Mucosa of rectum (tissue), 2 donors: ENCODE data around the gene SNED1.

Experiments used
- H3K27ac ChIP-seq, 2 donors: one replicate each; pipeline ENCODE4 v1.7.0; 2013; ENCODE audit warnings: inconsistent platforms in 2 of 2, low read depth in 2 of 2, low read length in 2 of 2
- H3K27me3 ChIP-seq, 2 donors: one replicate each; pipeline ENCODE4 v1.7.0; 2013; ENCODE audit warnings: low read length in 2 of 2; ENCODE audit not compliant: control insufficient read depth in 2 of 2, insufficient read depth in 2 of 2
- H3K36me3 ChIP-seq, 2 donors: one replicate each; pipeline ENCODE4 v1.7.0; 2013; ENCODE audit warnings: low read length in 2 of 2; ENCODE audit not compliant: control insufficient read depth in 2 of 2, insufficient read depth in 2 of 2
- H3K4me1 ChIP-seq, 2 donors: one replicate each; pipeline ENCODE4 v1.7.0; 2013; ENCODE audit warnings: low read length in 2 of 2, mild to moderate bottlenecking in 1 of 2; ENCODE audit not compliant: control insufficient read depth in 2 of 2, insufficient read depth in 2 of 2
- H3K4me3 ChIP-seq, 2 donors: one replicate each; pipeline ENCODE4 v1.7.0; 2013; ENCODE audit warnings: low read length in 2 of 2
- H3K9ac ChIP-seq, 2 donors: one replicate each; pipeline ENCODE4 v1.7.0; 2013; ENCODE audit warnings: low read length in 2 of 2, low read depth in 1 of 2, mild to moderate bottlenecking in 1 of 2
- H3K9me3 ChIP-seq, 2 donors: one replicate each; pipeline ENCODE4 v1.7.0; 2013; ENCODE audit warnings: low read length in 2 of 2; ENCODE audit not compliant: control insufficient read depth in 2 of 2
- donor health status: healthy.
- donor health status: Normal muscosa, but diverticular disease.

Gene SNED1

GRCh38 chr2:241068942-241069810 is 70.8 kb downstream of the SNED1 start:
- Histone ChIP-seq H3K36me3 (peaks cover 2 to 8% of the 10 kb centered on the region in 2 donors), H3K27ac (no peak overlapping the region), H3K9ac (no peak overlapping the region), H3K9me3 (no peaks in the 10 kb centered on the region), H3K27me3 (no peaks in the 10 kb centered on the region), H3K4me3 (no peak overlapping the region), H3K4me1 (peaks cover 0 to 2% of the 10 kb centered on the region in 2 donors)

DNA sequence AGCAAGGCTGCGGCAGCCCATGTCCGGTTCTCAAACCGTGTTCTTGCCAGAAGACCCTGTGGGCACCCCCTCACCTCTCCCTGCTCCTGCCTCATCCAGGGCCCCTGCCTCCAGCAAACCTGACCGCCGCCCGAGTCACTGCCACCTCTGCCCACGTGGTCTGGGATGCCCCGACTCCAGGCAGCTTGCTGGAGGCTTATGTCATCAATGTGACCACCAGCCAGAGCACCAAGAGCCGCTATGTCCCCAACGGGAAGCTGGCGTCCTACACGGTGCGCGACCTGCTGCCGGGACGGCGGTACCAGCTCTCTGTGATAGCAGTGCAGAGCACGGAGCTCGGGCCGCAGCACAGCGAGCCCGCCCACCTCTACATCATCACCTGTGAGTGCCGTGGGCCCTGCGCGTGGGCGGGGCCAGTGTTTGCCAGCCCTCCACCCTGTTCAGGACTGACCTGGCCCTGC is 71.4 kb downstream of the SNED1 start:
- Histone ChIP-seq H3K36me3 (peaks cover 2 to 11% of the 10 kb centered on the region in 2 donors), H3K9me3 (no peaks in the 10 kb centered on the region), H3K27me3 (no peaks in the 10 kb centered on the region), H3K4me1 (no peaks in the 10 kb centered on the region), H3K27ac (no peak overlapping the region), H3K9ac (no peak overlapping the region), H3K4me3 (no peak overlapping the region)

DNA sequence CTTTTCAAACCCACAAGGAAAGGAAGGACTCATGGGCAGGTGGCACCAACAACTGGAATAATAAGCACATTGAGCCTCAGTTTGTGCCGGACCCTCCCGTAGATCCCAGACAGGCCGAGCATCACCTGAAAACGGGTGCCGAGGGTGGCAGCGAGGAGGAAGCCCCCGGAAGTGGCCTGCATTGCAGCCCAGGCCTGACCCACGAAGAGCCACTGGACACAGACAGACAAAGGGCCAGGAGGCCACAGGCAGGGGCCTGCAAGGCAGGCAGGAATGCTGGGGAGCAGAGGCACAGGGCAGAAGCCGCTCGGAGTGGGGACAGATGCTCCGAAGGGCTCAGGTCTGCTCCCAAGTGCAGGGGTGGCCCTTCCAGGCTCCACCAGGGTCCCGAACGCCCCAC is 71.9 kb downstream of the SNED1 start:
- H3K9me3 ChIP-seq = no peaks in the 10 kb centered on the region
- H3K4me3 ChIP-seq = no peak overlapping the region
- H3K4me1 ChIP-seq = no peaks in the 10 kb centered on the region
- H3K36me3 ChIP-seq = peaks cover 7 to 11% of the 10 kb centered on the region in 2 donors
- H3K9ac ChIP-seq = no peak overlapping the region
- H3K27me3 ChIP-seq = no peaks in the 10 kb centered on the region
- H3K27ac ChIP-seq = no peak overlapping the region

- peaks cover 7 to 11% of the 10 kb centered on the region in 2 donors for H3K36me3 ChIP-seq
- no peak overlapping the region for H3K9ac ChIP-seq
- H3K9me3 ChIP-seq = no peaks in the 10 kb centered on the region
- no peak overlapping the region for H3K4me3 ChIP-seq
- H3K27me3 ChIP-seq = no peaks in the 10 kb centered on the region
- H3K27ac ChIP-seq = no peak overlapping the region
- no peaks in the 10 kb centered on the region for H3K4me1 ChIP-seq
These were observed 72.6 kb downstream of the SNED1 start for GRCh38 chr2:241070811-241071676.

DNA sequence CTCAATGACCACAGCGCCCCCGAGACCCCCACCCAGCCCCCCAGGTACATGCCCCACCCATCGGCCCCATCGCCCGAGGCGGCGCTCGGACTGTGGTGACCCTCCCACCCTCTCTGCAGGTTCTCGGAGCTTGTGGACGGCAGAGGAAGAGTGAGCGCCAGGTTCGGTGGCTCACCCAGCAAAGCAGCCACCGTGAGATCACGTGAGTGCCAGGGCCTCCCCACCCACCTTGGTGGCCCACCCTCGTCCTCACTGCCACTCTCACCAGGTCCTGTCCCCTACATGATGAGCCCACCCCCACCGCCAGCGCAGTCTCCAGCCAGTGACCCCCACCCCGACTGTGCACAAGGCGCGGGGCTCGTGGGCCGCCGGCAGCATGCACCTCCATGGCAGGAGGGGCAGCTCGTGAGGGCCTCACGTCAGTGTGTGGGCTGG is 73.3 kb downstream of the SNED1 start:
- Histone ChIP-seq H3K36me3 (peaks cover 7 to 11% of the 10 kb centered on the region in 2 donors), H3K4me3 (no peak overlapping the region), H3K27ac (no peak overlapping the region), H3K9me3 (no peaks in the 10 kb centered on the region), H3K27me3 (no peaks in the 10 kb centered on the region), H3K4me1 (no peaks in the 10 kb centered on the region), H3K9ac (no peak overlapping the region)

DNA sequence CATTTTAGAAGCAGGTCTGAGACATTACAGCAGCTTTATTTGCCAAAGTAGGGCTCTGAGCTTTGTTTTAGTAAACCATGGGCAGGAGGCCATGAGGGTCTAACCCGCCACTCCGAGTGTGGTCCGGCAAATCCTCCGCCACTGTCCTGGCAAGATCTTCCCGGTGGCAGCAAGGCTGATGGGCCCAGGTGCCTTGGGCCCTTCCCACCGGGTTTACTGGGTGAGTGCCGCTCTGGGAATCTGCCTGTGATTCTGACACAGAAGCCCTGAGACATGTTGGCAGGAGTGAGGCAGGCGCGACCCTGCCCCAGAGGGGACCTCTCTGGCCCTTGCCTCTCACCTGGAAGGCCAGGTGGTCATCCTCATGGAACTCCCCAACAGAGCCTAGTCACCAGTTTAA is 73.7 kb downstream of the SNED1 start:
- Histone ChIP-seq H3K4me1 (no peaks in the 10 kb centered on the region), H3K27me3 (no peaks in the 10 kb centered on the region), H3K9me3 (no peaks in the 10 kb centered on the region), H3K4me3 (no peak overlapping the region), H3K27ac (no peak overlapping the region), H3K36me3 (peaks cover 7 to 11% of the 10 kb centered on the region in 2 donors), H3K9ac (no peak overlapping the region)

DNA sequence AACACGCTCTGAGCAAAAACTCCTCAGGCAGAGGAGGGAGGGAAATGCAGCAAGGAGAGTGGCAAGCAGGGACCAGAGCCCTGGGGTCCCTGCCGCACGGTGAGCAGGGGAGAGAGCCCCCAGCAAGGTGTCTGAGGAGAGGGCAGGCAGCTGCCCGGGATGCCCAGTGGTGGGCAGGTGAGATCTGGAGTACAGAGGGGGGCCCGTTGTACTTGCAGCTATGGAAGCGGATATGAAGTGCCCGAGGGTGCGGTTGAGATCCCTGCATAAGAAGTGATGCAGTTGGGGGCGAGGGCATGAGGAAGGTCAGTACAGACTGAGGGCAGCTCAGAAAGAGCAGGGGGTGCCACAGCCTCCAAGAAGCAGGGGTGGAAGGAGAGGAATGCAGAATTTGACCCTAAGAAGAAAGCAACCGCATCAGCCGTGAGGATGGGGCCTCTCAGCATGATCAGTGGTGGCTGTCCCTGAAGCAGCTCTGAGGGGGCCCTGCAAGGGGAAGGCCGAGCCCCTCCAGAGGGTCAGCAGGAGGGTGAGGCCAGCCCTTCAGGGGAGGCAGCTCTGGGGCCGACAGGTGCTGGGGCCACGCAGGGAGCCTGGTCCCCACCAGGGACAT is 74.2 kb downstream of the SNED1 start:
- Histone ChIP-seq H3K27me3 (no peaks in the 10 kb centered on the region), H3K4me1 (no peaks in the 10 kb centered on the region), H3K9ac (no peak overlapping the region), H3K4me3 (no peak overlapping the region), H3K27ac (no peak overlapping the region), H3K36me3 (peaks cover 7 to 11% of the 10 kb centered on the region in 2 donors), H3K9me3 (no peaks in the 10 kb centered on the region)

GRCh38 chr2:241073166-241074064 is 75.0 kb downstream of the SNED1 start:
- no peaks in the 10 kb centered on the region for H3K27me3 ChIP-seq
- no peak overlapping the region for H3K4me3 ChIP-seq
- H3K9ac ChIP-seq = no peak overlapping the region
- H3K4me1 ChIP-seq = no peaks in the 10 kb centered on the region
- H3K27ac ChIP-seq = no peak overlapping the region
- peaks cover 7 to 11% of the 10 kb centered on the region in 2 donors for H3K36me3 ChIP-seq
- H3K9me3 ChIP-seq = no peaks in the 10 kb centered on the region

- H3K9me3 ChIP-seq = no peaks in the 10 kb centered on the region
- no peak overlapping the region for H3K4me3 ChIP-seq
- no peaks in the 10 kb centered on the region for H3K4me1 ChIP-seq
- H3K36me3 ChIP-seq = peaks cover 7 to 11% of the 10 kb centered on the region in 2 donors
- no peak overlapping the region for H3K27ac ChIP-seq
- no peak overlapping the region for H3K9ac ChIP-seq
- no peaks in the 10 kb centered on the region for H3K27me3 ChIP-seq
These were observed 75.8 kb downstream of the SNED1 start for GRCh38 chr2:241074065-241074818.
